ENCODE measurements around the gene NR1H2.
"Not testable (repeated sequence)": the region's sequence is repeated elsewhere in the genome, so short reads cannot be mapped to it uniquely, and the experiment has no call there.

Gene NR1H2

DNA sequence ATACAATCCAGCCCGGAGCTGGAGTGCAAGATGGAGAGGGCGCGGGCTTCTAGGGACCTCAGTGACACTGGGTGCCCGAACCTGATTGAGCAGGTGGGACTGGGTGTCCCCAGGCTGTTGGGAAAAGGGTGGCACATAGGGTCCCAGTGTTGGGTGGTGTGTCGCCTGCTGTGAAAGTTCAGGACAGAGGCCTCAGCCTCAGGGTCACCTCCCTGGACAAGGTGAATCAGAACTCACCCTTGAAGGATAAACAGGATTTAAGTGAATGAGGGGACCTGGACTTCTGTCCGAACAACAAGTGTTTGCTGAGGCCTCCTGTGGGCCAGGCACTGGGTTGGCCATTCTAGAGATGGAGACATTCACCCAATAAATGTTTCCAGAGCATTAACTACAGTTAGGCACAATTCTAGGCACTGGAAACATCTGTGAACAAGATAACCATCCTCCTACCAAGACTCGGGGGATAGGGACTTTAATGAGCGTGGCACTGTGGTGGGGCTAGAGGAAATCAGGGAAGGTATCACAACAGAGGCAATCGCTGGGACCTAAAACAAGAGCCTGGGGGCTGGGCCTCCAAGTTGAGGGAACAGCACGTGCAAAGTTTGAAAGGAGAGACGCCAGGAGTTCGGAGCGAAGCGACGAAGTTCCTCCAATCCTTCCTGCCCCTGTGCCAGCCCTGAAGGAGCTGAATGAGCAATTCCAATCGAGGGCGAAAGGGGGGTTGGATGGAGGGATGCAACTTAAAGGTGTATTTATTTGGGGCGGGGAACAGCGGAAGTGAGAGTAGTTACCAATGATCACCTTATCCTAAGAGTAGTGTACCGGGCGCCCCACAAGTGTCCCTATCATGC, 7.0 kb downstream of the NR1H2 start:
- no peak overlapping the region for H3K27ac ChIP-seq (ENCODE audit: low read length)
- H3K9ac ChIP-seq (ENCODE audit: low read length): peak overlapping the region; percentile 8
- peaks cover 6% of the 10 kb centered on the region for H3K4me1 ChIP-seq (ENCODE audit: control insufficient read depth, low read depth, low read length)
- no peaks in the 10 kb centered on the region for H3K27me3 ChIP-seq (ENCODE audit: control insufficient read depth, insufficient read depth, low read length)
- H3K36me3 ChIP-seq (ENCODE audit: control insufficient read depth, low read depth, low read length): peaks cover 47% of the 10 kb centered on the region
- no peaks in the 10 kb centered on the region for H3K9me3 ChIP-seq (ENCODE audit: control insufficient read depth, low read depth, low read length)
- H3K4me3 ChIP-seq (ENCODE audit: low read length): peak overlapping the region; percentile 47

DNA sequence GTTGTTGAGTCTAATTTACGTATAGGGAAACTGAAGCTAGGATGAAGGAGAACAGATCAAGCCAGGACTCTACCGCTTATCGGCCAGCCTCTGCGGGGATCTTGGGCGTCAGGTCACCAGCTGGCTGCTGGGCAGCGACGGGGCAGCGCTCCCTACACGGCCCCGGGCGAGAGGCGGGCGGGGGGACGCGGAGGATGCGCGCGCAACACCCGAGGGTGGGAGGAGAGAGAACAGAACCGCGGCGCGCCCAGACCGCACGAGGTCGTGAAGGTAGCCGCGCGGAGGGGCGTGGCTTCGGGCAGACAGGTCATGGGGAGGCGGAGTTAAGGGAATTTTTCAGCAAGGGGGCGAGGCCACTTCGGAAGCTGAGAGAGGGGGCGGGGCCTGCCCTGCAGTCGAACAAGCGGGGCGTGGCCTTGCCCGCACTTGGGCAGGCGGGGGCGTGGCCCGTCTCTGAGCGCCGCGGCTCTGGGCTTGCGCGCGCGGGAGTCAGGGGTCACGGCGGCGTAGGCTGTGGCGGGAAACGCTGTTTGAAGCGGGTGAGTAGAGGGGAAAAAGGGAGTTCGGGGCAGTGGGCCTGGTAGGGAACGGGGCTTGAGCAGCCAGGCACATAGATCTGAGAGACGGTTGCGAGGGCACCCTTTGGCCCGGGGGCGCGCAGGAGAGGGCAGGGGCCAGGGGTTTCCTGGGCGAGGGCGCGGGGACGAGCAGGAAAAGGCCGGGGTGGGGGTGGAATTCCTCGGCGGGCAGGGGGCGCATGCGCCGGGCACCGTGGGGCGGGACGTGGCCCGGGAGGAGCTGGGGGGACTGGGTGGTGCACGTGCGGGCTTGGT, 7.8 kb downstream of the NR1H2 start, which contains the start of gene POLD1:
Gene POLD1 (plus strand): TSS at position 496 of the 833 bp plus-strand sequence. CDS start 14,505 bp downstream, outside the sequence.
- H3K9ac ChIP-seq (ENCODE audit: low read length): peak within 1 kb of the TSS; percentile 87
- peaks cover 6% of the 10 kb centered on the region for H3K4me1 ChIP-seq (ENCODE audit: control insufficient read depth, low read depth, low read length)
- no peaks in the 10 kb centered on the region for H3K9me3 ChIP-seq (ENCODE audit: control insufficient read depth, low read depth, low read length)
- H3K36me3 ChIP-seq (ENCODE audit: control insufficient read depth, low read depth, low read length): peaks cover 43% of the 10 kb centered on the region
- peak within 1 kb of the TSS; percentile 79 for H3K27ac ChIP-seq (ENCODE audit: low read length)
- H3K4me3 ChIP-seq (ENCODE audit: low read length): peak within 1 kb of the TSS; percentile 100
- no peaks in the 10 kb centered on the region for H3K27me3 ChIP-seq (ENCODE audit: control insufficient read depth, insufficient read depth, low read length)

DNA sequence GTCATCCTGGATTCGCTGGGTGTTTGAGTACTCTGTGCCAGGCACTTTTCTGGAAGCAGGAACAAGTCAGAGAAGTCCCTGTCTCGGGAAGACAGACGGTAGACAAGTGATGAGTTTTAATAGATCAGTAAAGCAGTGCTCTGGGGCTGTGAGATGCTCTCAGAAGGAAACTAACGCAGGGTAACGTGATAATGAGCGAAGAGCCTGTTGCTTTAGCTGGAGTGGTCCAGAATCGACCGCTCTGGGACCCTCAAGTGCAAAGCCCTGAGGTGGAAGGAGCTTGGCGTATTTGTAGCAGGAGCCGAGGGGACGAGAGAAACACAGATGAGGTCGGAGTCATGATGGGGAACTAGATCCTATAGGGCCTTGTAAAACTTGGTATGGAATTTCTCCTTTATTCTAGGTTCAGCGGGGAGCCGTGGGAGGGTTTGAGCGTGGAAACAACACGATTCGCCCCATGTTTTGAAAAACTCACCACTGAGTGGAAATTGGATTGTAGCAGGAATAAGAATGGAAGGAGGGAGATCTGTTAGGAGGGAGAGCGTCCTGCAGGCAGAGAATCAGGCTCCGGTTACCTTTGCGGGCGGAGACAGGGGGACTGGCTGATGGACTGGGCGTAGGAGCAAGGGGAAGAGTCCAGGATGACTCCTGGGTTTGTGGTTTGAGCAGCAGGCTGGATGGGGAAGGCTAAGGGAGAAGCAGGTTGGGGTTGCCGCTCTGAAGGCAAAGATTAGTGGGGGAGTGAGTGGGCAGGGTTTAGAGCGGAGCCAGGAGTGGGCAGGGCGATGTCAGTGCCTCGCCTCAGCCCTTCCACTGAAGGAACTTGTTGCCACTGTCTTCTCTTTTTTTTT, 8.7 kb downstream of the NR1H2 start:
- peaks cover 6% of the 10 kb centered on the region for H3K4me1 ChIP-seq (ENCODE audit: control insufficient read depth, low read depth, low read length)
- H3K9me3 ChIP-seq (ENCODE audit: control insufficient read depth, low read depth, low read length): no peaks in the 10 kb centered on the region
- H3K27ac ChIP-seq (ENCODE audit: low read length): peak overlapping the region; percentile 79
- no peaks in the 10 kb centered on the region for H3K27me3 ChIP-seq (ENCODE audit: control insufficient read depth, insufficient read depth, low read length)
- peak overlapping the region; percentile 100 for H3K4me3 ChIP-seq (ENCODE audit: low read length)
- peaks cover 36% of the 10 kb centered on the region for H3K36me3 ChIP-seq (ENCODE audit: control insufficient read depth, low read depth, low read length)
- peak overlapping the region; percentile 87 for H3K9ac ChIP-seq (ENCODE audit: low read length)

DNA sequence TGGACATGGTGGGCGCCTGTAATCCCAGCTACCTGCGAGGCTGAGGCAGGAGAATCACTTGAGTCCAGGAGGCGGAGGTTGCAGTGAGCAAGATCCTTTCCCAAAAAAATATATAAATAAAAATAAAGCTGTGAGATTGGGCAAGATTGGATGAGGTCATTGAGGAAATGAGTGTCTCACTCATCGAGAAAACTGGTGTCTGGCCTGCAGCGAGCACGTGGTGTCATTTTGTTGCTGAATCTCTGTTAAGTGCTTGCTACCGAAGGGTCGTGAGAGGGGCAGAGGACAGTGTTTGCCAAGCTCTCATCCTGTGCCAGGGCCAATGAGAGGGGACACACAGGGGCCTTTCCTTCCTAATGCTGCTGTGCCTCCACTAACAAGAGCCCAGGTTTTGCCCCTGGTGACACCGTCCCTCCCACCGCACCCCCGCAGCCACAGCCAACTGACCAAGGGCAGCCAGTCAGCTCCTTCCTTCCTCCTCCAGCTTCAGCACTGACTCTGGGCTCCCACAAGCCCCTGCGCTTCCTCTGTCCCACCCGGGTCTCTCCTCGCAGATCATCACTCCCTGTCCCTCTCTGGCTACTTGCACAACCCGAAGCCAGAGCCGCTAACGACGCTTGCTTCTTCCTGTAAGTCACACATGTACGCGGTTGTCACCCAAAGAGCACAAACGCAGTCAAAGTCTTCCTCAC, 11.1 kb downstream of the NR1H2 start:
- H3K4me1 ChIP-seq (ENCODE audit: control insufficient read depth, low read depth, low read length): peaks cover 6% of the 10 kb centered on the region
- peaks cover 18% of the 10 kb centered on the region for H3K36me3 ChIP-seq (ENCODE audit: control insufficient read depth, low read depth, low read length)
- H3K27me3 ChIP-seq (ENCODE audit: control insufficient read depth, insufficient read depth, low read length): no peaks in the 10 kb centered on the region
- H3K4me3 ChIP-seq (ENCODE audit: low read length): no peak overlapping the region
- no peak overlapping the region for H3K27ac ChIP-seq (ENCODE audit: low read length)
- H3K9me3 ChIP-seq (ENCODE audit: control insufficient read depth, low read depth, low read length): no peaks in the 10 kb centered on the region
- H3K9ac ChIP-seq (ENCODE audit: low read length): no peak overlapping the region

DNA sequence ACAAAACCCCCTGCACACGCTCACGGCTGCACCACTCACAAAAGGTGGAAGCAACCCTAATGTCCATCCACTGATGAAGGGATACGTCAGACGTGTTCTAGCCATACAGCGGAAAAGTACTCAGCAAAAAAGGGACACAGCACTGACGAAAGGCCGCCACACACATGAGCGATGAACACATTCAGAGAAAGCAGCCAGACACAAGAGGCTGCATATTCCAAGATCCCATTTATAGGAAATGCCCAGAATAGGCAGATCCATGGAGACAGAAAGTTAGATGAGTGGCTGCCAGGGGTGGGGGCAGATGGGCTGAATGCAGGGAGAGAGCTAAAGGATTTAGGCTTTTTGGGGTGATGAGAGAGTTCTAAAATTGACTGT, 11.6 kb downstream of the NR1H2 start:
- peaks cover 6% of the 10 kb centered on the region for H3K4me1 ChIP-seq (ENCODE audit: control insufficient read depth, low read depth, low read length)
- H3K36me3 ChIP-seq (ENCODE audit: control insufficient read depth, low read depth, low read length): peaks cover 20% of the 10 kb centered on the region
- no peak overlapping the region for H3K9ac ChIP-seq (ENCODE audit: low read length)
- no peaks in the 10 kb centered on the region for H3K9me3 ChIP-seq (ENCODE audit: control insufficient read depth, low read depth, low read length)
- no peak overlapping the region for H3K27ac ChIP-seq (ENCODE audit: low read length)
- H3K4me3 ChIP-seq (ENCODE audit: low read length): no peak overlapping the region
- H3K27me3 ChIP-seq (ENCODE audit: control insufficient read depth, insufficient read depth, low read length): no peaks in the 10 kb centered on the region

DNA sequence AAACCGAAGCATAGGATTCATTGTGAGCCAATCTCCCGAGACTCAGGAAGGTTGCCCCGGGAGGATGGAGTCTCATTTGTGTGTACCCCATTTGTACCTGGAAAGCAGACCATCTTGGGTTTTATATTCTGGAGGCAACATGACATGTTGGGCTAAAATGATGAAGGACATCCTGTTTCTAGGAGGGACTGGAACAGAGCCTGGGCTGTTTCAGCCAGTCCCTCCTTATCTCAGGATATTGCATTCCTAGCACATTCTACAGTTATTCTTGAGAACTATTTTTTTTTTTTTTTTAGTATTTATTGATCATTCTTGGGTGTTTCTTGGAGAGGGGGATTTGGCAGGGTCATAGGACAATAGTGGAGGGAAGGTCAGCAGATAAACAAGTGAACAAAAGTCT, 14.0 kb downstream of the NR1H2 start:
- H3K36me3 ChIP-seq (ENCODE audit: control insufficient read depth, low read depth, low read length): peaks cover 20% of the 10 kb centered on the region
- H3K27ac ChIP-seq (ENCODE audit: low read length); H3K4me1 ChIP-seq (ENCODE audit: control insufficient read depth, low read depth, low read length); H3K9me3 ChIP-seq (ENCODE audit: control insufficient read depth, low read depth, low read length); H3K9ac ChIP-seq (ENCODE audit: low read length); H3K4me3 ChIP-seq (ENCODE audit: low read length); H3K27me3 ChIP-seq (ENCODE audit: control insufficient read depth, insufficient read depth, low read length): not testable (repeated sequence)

DNA sequence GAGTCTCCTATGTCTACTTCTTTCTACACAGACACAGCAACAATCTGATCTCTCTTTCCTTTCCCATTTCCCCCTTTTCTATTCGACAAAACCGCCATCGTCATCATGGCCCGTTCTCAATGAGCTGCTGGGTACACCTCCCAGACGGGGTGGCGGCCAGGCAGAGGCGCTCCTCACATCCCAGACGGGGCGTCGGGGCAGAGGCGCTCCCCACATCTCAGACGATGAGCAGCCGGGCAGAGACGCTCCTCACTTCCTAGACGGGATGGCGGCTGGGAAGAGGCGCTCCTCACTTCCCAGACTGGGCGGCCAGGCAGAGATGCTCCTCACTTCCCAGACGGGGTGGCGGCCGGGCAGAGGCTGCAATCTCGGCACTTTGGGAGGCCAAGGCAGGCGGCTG, 14.7 kb downstream of the NR1H2 start:
- H3K27ac ChIP-seq (ENCODE audit: low read length): not testable (repeated sequence)
- H3K36me3 ChIP-seq (ENCODE audit: control insufficient read depth, low read depth, low read length): peaks cover 20% of the 10 kb centered on the region

DNA sequence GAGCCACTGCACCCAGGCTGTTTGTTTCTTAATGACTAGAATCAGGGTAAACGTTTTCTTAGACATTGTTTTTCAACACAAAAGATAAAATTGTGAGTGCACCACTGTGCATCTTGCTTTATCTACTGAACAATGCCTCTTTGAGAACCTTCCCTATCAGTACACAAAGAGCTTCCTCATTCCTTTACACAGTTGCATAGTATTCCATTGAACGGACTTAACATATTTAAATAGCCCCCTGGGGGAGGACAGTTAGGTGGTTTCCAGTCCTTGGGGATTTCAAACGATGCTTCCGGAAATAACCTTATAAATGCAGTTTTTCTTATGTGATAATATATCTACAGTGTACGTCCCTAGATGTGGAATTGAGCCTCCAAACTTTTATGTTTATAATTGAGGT, 16.5 kb downstream of the NR1H2 start:
- Histone ChIP-seq H3K4me3 (ENCODE audit: low read length) (no peak overlapping the region), H3K27ac (ENCODE audit: low read length) (no peak overlapping the region), H3K4me1 (ENCODE audit: control insufficient read depth, low read depth, low read length) (no peaks in the 10 kb centered on the region)

More for the DNA sequence above, 14.7 kb downstream of the NR1H2 start:
- not testable (repeated sequence) for H3K4me1 ChIP-seq (ENCODE audit: control insufficient read depth, low read depth, low read length); H3K9ac ChIP-seq (ENCODE audit: low read length); H3K27me3 ChIP-seq (ENCODE audit: control insufficient read depth, insufficient read depth, low read length); H3K9me3 ChIP-seq (ENCODE audit: control insufficient read depth, low read depth, low read length); H3K4me3 ChIP-seq (ENCODE audit: low read length)

DNA sequence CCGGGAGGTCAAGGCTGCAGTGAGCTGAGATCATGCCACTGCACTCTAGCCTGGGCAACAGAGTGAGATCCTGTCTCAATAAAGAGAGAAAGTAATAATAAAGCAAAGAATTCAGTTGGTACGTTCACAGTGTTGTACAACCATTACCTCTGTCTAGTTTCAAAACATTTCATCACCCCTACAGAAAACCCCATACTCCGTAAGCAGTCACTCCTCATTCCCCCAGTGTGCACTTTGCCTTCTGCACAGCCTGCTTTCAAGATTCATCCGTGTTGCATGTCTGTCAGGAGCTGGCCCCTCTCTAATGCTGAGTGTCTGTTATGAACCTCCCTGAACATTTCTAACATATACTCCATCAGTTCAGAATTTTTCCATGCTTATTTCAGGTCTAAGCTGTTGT, 17.3 kb downstream of the NR1H2 start:
- Histone ChIP-seq H3K36me3 (ENCODE audit: control insufficient read depth, low read depth, low read length) (peaks cover 2% of the 10 kb centered on the region), H3K27me3 (ENCODE audit: control insufficient read depth, insufficient read depth, low read length) (no peaks in the 10 kb centered on the region), H3K27ac (ENCODE audit: low read length) (no peak overlapping the region), H3K4me3 (ENCODE audit: low read length) (no peak overlapping the region), H3K9ac (ENCODE audit: low read length) (no peak overlapping the region), H3K4me1 (ENCODE audit: control insufficient read depth, low read depth, low read length) (no peaks in the 10 kb centered on the region), H3K9me3 (ENCODE audit: control insufficient read depth, low read depth, low read length) (no peaks in the 10 kb centered on the region)

More for the DNA sequence above, 16.5 kb downstream of the NR1H2 start:
- Histone ChIP-seq H3K9me3 (ENCODE audit: control insufficient read depth, low read depth, low read length) (no peaks in the 10 kb centered on the region), H3K36me3 (ENCODE audit: control insufficient read depth, low read depth, low read length) (peaks cover 10% of the 10 kb centered on the region), H3K27me3 (ENCODE audit: control insufficient read depth, insufficient read depth, low read length) (no peaks in the 10 kb centered on the region), H3K9ac (ENCODE audit: low read length) (no peak overlapping the region)

DNA sequence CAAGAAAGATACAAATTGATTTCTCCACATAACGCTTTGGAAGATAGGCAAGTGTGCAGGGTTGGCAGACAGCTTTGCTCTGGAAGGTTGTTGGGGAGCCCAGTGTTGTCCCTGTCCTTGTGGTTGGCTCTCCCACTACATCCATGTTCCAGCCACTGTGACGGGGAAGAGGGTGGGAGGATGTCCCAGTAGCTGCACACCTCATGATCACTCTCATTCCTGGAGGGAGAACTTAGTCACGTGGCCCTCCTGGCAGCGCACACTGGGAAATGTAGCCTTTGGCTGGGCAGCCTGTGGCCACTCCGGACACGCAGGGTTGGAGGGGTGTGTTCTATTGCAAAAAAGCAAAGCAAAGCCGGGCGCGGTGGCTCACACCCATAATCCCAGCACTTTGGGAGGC, 17.8 kb downstream of the NR1H2 start:
- no peak overlapping the region for H3K4me3 ChIP-seq (ENCODE audit: low read length)
- no peaks in the 10 kb centered on the region for H3K4me1 ChIP-seq (ENCODE audit: control insufficient read depth, low read depth, low read length)
- H3K36me3 ChIP-seq (ENCODE audit: control insufficient read depth, low read depth, low read length): peaks cover 4% of the 10 kb centered on the region
- no peaks in the 10 kb centered on the region for H3K9me3 ChIP-seq (ENCODE audit: control insufficient read depth, low read depth, low read length)
- H3K27me3 ChIP-seq (ENCODE audit: control insufficient read depth, insufficient read depth, low read length): no peaks in the 10 kb centered on the region
- no peak overlapping the region for H3K9ac ChIP-seq (ENCODE audit: low read length)
- no peak overlapping the region for H3K27ac ChIP-seq (ENCODE audit: low read length)

Data from iPS-18a (cell line).